Mesendoderm (in vitro differentiated cells): ENCODE results near the gene LRP2.

Experiments used
- DNase-seq: peaks from one replicate; pipeline ENCODE4 v3.0.0; 2013
- H2AK5ac ChIP-seq: 2 replicates; pipeline ENCODE4 v1.6.1; 2013; ENCODE audit warnings: low read length, inconsistent platforms
- H2BK120ac ChIP-seq: 2 replicates; pipeline ENCODE4 v1.6.1; 2013; ENCODE audit warnings: low read depth, mild to moderate bottlenecking, low read length, moderate library complexity, mixed read lengths
- H2BK15ac ChIP-seq: replicated peaks from 2 replicates; pipeline ENCODE4 v1.6.1; 2013; ENCODE audit warnings: low read depth, mild to moderate bottlenecking, moderate library complexity
- H2BK5ac ChIP-seq: 2 replicates; pipeline ENCODE4 v1.6.1; 2013; ENCODE audit warnings: low read length, inconsistent platforms
- H3K18ac ChIP-seq: 2 replicates; pipeline ENCODE4 v1.6.1; 2013; ENCODE audit warnings: mild to moderate bottlenecking, low read length, mixed read lengths
- H3K23ac ChIP-seq: one replicate; pipeline ENCODE4 v1.6.1; 2013; ENCODE audit warnings: low read length
- H3K27ac ChIP-seq: 2 replicates; pipeline ENCODE4 v1.5.1; 2013; ENCODE audit warnings: low read depth, mild to moderate bottlenecking, inconsistent platforms, low read length, moderate library complexity
- H3K27me3 ChIP-seq: 2 replicates; pipeline ENCODE4 v1.6.1; 2013; ENCODE audit warnings: low read length, control low read depth, mild to moderate bottlenecking, inconsistent platforms; ENCODE audit not compliant: insufficient read depth, poor library complexity
- H3K36me3 ChIP-seq: 2 replicates; pipeline ENCODE4 v1.6.1; 2013; ENCODE audit warnings: low read length, inconsistent platforms; ENCODE audit not compliant: control insufficient read depth, insufficient read depth
- H3K4ac ChIP-seq: one replicate; pipeline ENCODE4 v1.6.1; 2013; ENCODE audit warnings: low read depth, mild to moderate bottlenecking, low read length, moderate library complexity
- H3K4me1 ChIP-seq: 2 replicates; pipeline ENCODE4 v1.6.1; 2013; ENCODE audit warnings: low read depth, low read length, inconsistent platforms; ENCODE audit not compliant: control insufficient read depth
- H3K4me2 ChIP-seq: 2 replicates; pipeline ENCODE4 v1.6.1; 2013; ENCODE audit warnings: low read length
- H3K4me3 ChIP-seq: 2 replicates; pipeline ENCODE4 v1.5.1; 2013; ENCODE audit warnings: mild to moderate bottlenecking, low read length
- H3K56ac ChIP-seq: one replicate; pipeline ENCODE4 v1.6.1; 2013; ENCODE audit warnings: low read length
- H3K79me1 ChIP-seq: 2 replicates; pipeline ENCODE4 v1.6.1; 2013; ENCODE audit warnings: low read length, inconsistent platforms
- H3K79me2 ChIP-seq: 2 replicates; pipeline ENCODE4 v1.6.1; 2013; ENCODE audit warnings: mild to moderate bottlenecking, low read length; ENCODE audit not compliant: control insufficient read depth, insufficient read depth
- H3K9ac ChIP-seq: 2 replicates; pipeline ENCODE4 v1.6.1; 2013; ENCODE audit warnings: low read length, inconsistent platforms
- H4K5ac ChIP-seq: one replicate; pipeline ENCODE4 v1.6.1; 2013; ENCODE audit warnings: low read length
- H4K8ac ChIP-seq: one replicate; pipeline ENCODE4 v1.6.1; 2013; ENCODE audit warnings: low read depth, mild to moderate bottlenecking, control low read depth, low read length, moderate library complexity
- WGBS: extraction: QIAGEN DNeasy Blood & Tissue Kit; methylation state at CpG from one replicate; pipeline ENCODE4 v1.1.7; 2013; ENCODE audit warnings: low lambda C conversion rate, missing lambda C conversion rate; ENCODE audit not compliant: insufficient coverage; ENCODE audit errors: extremely low coverage; 5-methylcytosine and 5-hydroxymethylcytosine counted together

The LRP2 gene

DNA sequence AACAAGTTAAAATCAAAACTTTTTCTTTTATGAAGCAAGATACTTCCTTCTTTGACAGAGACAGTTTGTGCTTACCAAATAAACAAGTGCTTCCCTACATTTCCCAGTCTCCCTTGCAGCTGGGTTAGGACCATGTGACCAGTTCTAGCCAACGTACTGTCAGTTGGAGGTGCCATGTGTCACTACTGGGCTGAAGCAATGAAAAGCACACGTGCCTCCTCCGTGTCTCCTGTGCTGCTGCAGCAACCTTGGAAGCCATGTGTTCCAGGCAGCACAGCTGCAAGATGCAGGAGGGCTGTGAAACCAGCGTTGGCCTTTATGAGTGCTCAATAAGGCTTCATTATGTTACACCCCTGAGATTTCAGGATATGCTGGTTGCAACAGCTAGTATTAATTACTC is 199.7 kb downstream of the LRP2 start:
- H2BK15ac ChIP-seq = no peak overlapping the region
- H3K9ac ChIP-seq = no peak overlapping the region
- no peaks in the 10 kb centered on the region for H3K79me1 ChIP-seq
- no peak overlapping the region for H3K4ac ChIP-seq
- no peak overlapping the region for H3K18ac ChIP-seq
- H4K5ac ChIP-seq = no peak overlapping the region
- no peak overlapping the region for H2BK120ac ChIP-seq
- no CpG with 5 or more reads among the region's 4 CpGs for WGBS
- H3K36me3 ChIP-seq = no peaks in the 10 kb centered on the region
- no peak overlapping the region for H3K56ac ChIP-seq
- no peak overlapping the region for H3K23ac ChIP-seq
- no peak overlapping the region for H4K8ac ChIP-seq
- no peaks in the 10 kb centered on the region for H3K27me3 ChIP-seq
- no peak for DNase-seq
- H3K27ac ChIP-seq = no peak overlapping the region
- H3K79me2 ChIP-seq = no peaks in the 10 kb centered on the region
- H3K4me3 ChIP-seq = no peak overlapping the region
- H3K4me2 ChIP-seq = no peak overlapping the region
- H3K4me1 ChIP-seq = no peaks in the 10 kb centered on the region
- H2AK5ac ChIP-seq = no peak overlapping the region
- H2BK5ac ChIP-seq = no peak overlapping the region

DNA sequence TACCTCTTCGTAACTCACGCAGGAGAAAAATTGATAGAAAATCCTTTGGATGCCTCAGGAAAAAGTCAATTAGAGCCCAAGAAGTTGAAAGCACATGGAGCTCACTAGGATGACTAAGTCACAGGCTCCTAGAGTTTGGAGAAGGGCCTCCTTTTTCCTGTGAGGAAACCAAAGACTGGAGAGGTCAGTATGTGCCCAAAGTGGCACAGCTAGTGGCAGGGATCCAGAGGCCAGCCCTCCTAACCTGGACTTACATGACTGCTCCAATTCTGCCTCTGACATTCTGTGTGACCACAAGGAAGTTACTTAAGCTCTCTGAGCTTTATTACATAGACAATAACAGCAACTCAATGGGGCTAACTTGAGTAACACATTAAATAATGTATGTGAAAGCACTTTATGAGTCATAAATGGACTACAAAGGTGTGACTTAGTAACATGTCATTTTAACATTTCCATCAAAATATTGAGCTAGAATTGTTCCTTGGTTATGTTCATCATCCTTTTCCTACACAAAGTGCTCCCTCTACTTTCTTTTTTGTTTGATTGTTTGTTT is 201.3 kb downstream of the LRP2 start:
- Histone ChIP-seq H3K56ac (no peak overlapping the region), H3K4ac (no peak overlapping the region), H3K79me2 (no peaks in the 10 kb centered on the region), H3K4me2 (no peak overlapping the region), H2BK5ac (no peak overlapping the region), H2AK5ac (no peak overlapping the region), H3K36me3 (no peaks in the 10 kb centered on the region), H3K9ac (no peak overlapping the region), H3K27me3 (no peaks in the 10 kb centered on the region), H3K79me1 (no peaks in the 10 kb centered on the region), H4K8ac (no peak overlapping the region), H3K4me1 (no peaks in the 10 kb centered on the region), H3K18ac (no peak overlapping the region), H3K27ac (no peak overlapping the region), H2BK15ac (no peak overlapping the region), H2BK120ac (no peak overlapping the region), H3K23ac (no peak overlapping the region), H3K4me3 (no peak overlapping the region), H4K5ac (no peak overlapping the region)
- no peak for DNase-seq
- WGBS = no CpG with 5 or more reads among the region's 2 CpGs

DNA sequence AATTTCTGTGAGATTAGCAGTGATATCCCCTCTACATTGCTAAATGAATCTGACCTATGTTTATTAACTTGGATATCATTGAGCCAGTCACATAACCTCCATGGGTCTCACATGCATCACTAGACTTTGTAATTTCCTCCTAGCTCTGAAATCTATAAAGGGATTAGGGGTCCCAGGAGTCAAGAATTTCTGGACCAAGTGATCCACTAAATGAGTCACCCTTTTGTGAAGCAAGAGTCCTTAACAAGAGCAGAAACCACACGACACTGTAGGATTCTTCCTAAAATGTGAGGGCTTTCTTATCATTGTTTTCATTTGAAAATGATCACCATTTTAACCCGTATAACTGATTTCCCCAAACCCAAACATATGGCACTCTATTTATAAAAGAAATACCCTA is 202.6 kb downstream of the LRP2 start:
- WGBS = no CpG with 5 or more reads among the region's 2 CpGs
- DNase-seq = no peak
- Histone ChIP-seq H3K56ac (no peak overlapping the region), H3K27me3 (no peaks in the 10 kb centered on the region), H3K9ac (no peak overlapping the region), H2AK5ac (no peak overlapping the region), H3K79me1 (no peaks in the 10 kb centered on the region), H2BK5ac (no peak overlapping the region), H3K27ac (no peak overlapping the region), H4K5ac (no peak overlapping the region), H3K36me3 (no peaks in the 10 kb centered on the region), H3K79me2 (no peaks in the 10 kb centered on the region), H3K4me3 (no peak overlapping the region), H2BK15ac (no peak overlapping the region), H3K23ac (no peak overlapping the region), H3K18ac (no peak overlapping the region), H3K4ac (no peak overlapping the region), H3K4me1 (no peaks in the 10 kb centered on the region), H3K4me2 (no peak overlapping the region), H4K8ac (no peak overlapping the region), H2BK120ac (no peak overlapping the region)

DNA sequence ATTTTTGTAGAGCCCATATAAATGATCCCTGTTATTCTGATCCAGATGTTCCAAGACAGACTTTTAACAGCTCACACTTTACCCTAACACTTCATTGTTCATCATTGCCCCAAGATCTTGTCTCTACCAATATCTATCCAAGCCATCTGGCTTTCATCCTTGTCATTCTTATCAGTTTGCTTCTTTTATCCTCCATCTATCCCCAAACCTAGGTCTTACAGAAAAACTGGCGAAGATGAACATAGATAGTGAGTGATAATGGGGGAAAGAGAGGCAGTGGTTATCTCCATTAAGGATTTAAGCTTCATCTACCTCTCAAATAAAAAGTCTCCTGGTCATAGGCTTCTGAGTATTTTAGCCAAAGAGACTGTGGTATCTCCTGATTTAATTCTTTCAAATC is 203.5 kb downstream of the LRP2 start:
- Histone ChIP-seq H3K23ac (no peak overlapping the region), H3K4me3 (no peak overlapping the region), H3K36me3 (no peaks in the 10 kb centered on the region), H4K5ac (no peak overlapping the region), H3K18ac (no peak overlapping the region), H2BK15ac (no peak overlapping the region), H3K4ac (no peak overlapping the region), H3K79me2 (no peaks in the 10 kb centered on the region), H3K56ac (no peak overlapping the region), H2BK5ac (no peak overlapping the region), H3K4me2 (no peak overlapping the region), H3K4me1 (no peaks in the 10 kb centered on the region), H3K79me1 (no peaks in the 10 kb centered on the region), H3K27ac (no peak overlapping the region), H2AK5ac (no peak overlapping the region), H2BK120ac (no peak overlapping the region), H4K8ac (no peak overlapping the region), H3K9ac (no peak overlapping the region), H3K27me3 (no peaks in the 10 kb centered on the region)
- no CpG with 5 or more reads among the region's 1 CpG for WGBS
- no peak for DNase-seq

DNA sequence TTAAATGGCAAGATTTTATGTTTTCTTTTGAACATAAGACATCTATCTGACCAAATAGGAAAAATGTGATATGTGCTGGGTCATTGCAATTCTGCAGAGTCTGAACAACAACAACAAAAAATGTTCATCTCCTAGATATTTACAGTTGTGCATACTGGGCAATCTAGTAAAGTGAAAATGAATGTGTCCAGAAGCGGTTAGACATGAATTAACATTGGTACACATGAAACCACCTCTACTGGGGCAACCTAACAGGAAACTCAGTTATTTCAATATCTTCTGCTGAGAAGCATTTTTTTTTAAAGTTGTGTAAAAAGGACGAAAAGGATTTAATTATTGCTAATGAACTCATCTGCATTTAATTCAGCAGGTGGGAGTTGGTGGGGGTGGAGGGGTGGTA is 216.1 kb downstream of the LRP2 start:
- H3K4me1 ChIP-seq = peaks cover 1% of the 10 kb centered on the region
- DNase-seq = no peak
- no peak overlapping the region for H3K56ac ChIP-seq
- no peak overlapping the region for H3K4me2 ChIP-seq
- WGBS = no CpG with 5 or more reads among the region's 2 CpGs
- no peaks in the 10 kb centered on the region for H3K79me2 ChIP-seq
- H4K5ac ChIP-seq = no peak overlapping the region
- H3K9ac ChIP-seq = no peak overlapping the region
- H3K23ac ChIP-seq = no peak overlapping the region
- no peak overlapping the region for H3K4ac ChIP-seq
- H2AK5ac ChIP-seq = no peak overlapping the region
- H3K36me3 ChIP-seq = no peaks in the 10 kb centered on the region
- H2BK5ac ChIP-seq = no peak overlapping the region
- no peak overlapping the region for H3K4me3 ChIP-seq
- H4K8ac ChIP-seq = no peak overlapping the region
- H2BK15ac ChIP-seq = no peak overlapping the region
- H3K79me1 ChIP-seq = no peaks in the 10 kb centered on the region
- H3K27ac ChIP-seq = no peak overlapping the region
- no peak overlapping the region for H3K18ac ChIP-seq
- no peaks in the 10 kb centered on the region for H3K27me3 ChIP-seq
- H2BK120ac ChIP-seq = no peak overlapping the region

DNA sequence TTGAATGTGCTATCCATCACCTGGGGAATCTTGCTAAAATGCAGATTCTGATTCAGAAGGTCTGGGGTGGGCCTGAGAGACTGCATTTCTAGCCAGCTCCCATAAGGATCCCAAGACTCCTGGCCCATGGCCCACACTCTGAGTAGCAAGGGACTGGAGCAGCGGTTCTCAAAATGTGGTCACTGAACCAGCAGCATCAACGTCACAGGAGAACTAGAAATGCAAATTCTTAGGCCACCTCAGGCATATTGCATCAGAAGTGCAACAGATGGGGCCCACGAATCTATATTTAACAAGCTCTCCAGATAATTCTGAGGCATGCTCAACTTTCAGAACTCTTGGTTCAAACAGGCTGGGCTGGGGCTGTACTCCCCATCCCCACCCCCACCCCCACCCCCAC is 218.3 kb downstream of the LRP2 start:
- Histone ChIP-seq H3K79me1 (no peaks in the 10 kb centered on the region), H3K4me3 (no peak overlapping the region), H4K5ac (no peak overlapping the region), H3K4ac (no peak overlapping the region), H3K9ac (no peak overlapping the region), H2BK120ac (no peak overlapping the region), H3K27ac (no peak overlapping the region), H3K79me2 (no peaks in the 10 kb centered on the region), H3K27me3 (no peaks in the 10 kb centered on the region), H2BK5ac (no peak overlapping the region), H3K56ac (no peak overlapping the region), H2AK5ac (no peak overlapping the region), H3K36me3 (no peaks in the 10 kb centered on the region), H3K23ac (no peak overlapping the region), H2BK15ac (no peak overlapping the region), H3K4me2 (no peak overlapping the region), H3K4me1 (peaks cover 7% of the 10 kb centered on the region), H3K18ac (no peak overlapping the region), H4K8ac (no peak overlapping the region)
- no CpG with 5 or more reads among the region's 3 CpGs for WGBS
- DNase-seq = no peak
